Right lobe of liver (tissue), 4 donors: ENCODE results near the gene DYNC1I2.

Experiments
- POLR2A ChIP-seq: fragments of 450-650 bp; IDR thresholded peaks from one replicate; pipeline ENCODE4 v1.6.1; 2017; ENCODE audit warnings: antibody characterized with exemption, mild to moderate bottlenecking
- TF ChIP-seq, protein P1 (sequence below), 4 donors: fragments of 200-600 bp in 3 of 4; fragments of 450-650 bp in 1 of 4; IDR thresholded peaks; one replicate each; pipeline versions ENCODE4 v1.5.1 to v1.8.0; 2016 to 2022; ENCODE audit warnings: antibody characterized with exemption in 4 of 4, mild to moderate bottlenecking in 2 of 4
- donor health status: DM: no; HTN: no; CAD: no.
- donor health status: DM: no; HTN: no; CAD: no.
- donor health status: DM: no; HTN: yes; CAD: no.

DNA sequence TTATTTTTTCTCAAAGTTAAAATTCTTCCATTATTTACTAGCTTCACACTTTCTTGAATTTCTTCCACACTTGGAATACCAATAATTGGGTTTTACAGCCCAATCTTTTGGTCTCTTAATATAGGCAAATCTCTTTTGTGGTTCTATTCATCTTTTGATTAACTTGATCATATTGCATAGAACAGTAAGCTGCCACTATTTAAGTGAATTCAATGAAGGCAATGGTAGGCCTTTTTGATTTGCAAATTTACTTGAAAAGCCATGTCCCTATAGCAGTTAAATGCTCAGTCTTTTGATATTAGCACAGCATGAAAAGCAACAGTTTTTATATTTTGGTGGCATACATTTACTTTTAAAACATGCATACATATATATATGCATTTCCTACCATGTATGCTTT lies 20.2 kb upstream of the DYNC1I2 start:
- no peak for TF ChIP-seq POLR2A
- TF ChIP-seq, protein P1, sequence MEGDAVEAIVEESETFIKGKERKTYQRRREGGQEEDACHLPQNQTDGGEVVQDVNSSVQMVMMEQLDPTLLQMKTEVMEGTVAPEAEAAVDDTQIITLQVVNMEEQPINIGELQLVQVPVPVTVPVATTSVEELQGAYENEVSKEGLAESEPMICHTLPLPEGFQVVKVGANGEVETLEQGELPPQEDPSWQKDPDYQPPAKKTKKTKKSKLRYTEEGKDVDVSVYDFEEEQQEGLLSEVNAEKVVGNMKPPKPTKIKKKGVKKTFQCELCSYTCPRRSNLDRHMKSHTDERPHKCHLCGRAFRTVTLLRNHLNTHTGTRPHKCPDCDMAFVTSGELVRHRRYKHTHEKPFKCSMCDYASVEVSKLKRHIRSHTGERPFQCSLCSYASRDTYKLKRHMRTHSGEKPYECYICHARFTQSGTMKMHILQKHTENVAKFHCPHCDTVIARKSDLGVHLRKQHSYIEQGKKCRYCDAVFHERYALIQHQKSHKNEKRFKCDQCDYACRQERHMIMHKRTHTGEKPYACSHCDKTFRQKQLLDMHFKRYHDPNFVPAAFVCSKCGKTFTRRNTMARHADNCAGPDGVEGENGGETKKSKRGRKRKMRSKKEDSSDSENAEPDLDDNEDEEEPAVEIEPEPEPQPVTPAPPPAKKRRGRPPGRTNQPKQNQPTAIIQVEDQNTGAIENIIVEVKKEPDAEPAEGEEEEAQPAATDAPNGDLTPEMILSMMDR (IDR thresholded peaks at IDR 0.05), result no peak
